Activated CD8-positive, alpha-beta T cell treated with anti-CD3 and anti-CD28 coated beads, Interleukin-2, amount 10 ng/mL, durations not matched to agents 7 days and 5 days (primary cell): ENCODE measurements around the gene MGMT. TPM values are rescaled to one million over a fixed set of nuclear protein-coding genes. Genes with fewer than 3 reads are reported as not detected.

Source experiments
- ATAC-seq: fragments of 150-1000 bp; cut with Tn5 transposase; one replicate; pipeline ENCODE4 v1.10.0; 2021; ENCODE audit warnings: moderate library complexity
- CTCF ChIA-PET: fragments of 350-600 bp; sonication (Branson Sonifier 250); formaldehyde crosslinking; loops from one replicate; lab custom pipeline; 2021; ENCODE audit warnings: antibody characterized with exemption; lab: Charles Lee
- POLR2A ChIA-PET: fragments of 350-600 bp; sonication (Branson Sonifier 250); formaldehyde crosslinking; loops from one replicate; lab custom pipeline; 2021; ENCODE audit warnings: antibody characterized with exemption; lab: Charles Lee
- DNase-seq: peaks from one replicate; pipeline ENCODE4 v3.0.0-alpha.2; 2020
- H3K27ac Mint-ChIP-seq: one replicate; pipeline ENCODE4 v1.8.0; 2021; ENCODE audit warnings: mild to moderate bottlenecking, mixed read lengths
- H3K27me3 Mint-ChIP-seq: one replicate; pipeline ENCODE4 v1.8.0; 2021; ENCODE audit warnings: low read depth, mixed read lengths
- H3K36me3 Mint-ChIP-seq: one replicate; pipeline ENCODE4 v1.8.0; 2021; ENCODE audit warnings: low read depth, mixed read lengths
- H3K4me1 Mint-ChIP-seq: one replicate; pipeline ENCODE4 v1.8.0; 2021; ENCODE audit warnings: low read depth, mixed read lengths
- H3K4me3 Mint-ChIP-seq: one replicate; pipeline ENCODE4 v1.8.0; 2021; ENCODE audit warnings: mild to moderate bottlenecking, mixed read lengths
- H3K9me3 Mint-ChIP-seq: one replicate; pipeline ENCODE4 v1.8.0; 2022; ENCODE audit warnings: mixed read lengths; ENCODE audit not compliant: insufficient read depth
- total RNA-seq, 2 experiments: library from RNA; stranded (reverse); gene quantifications; one replicate each; pipeline ENCODE4 v1.2.3, GENCODE V29; 2021

MGMT gene
- total RNA-seq, 2 experiments from 2014 or later: 16.7 to 17.3 TPM

- Mint-ChIP-seq H3K36me3 (peaks cover 7% of the 10 kb centered on the region), H3K4me3 (no peak overlapping the region), H3K9me3 (no peaks in the 10 kb centered on the region), H3K4me1 (peaks cover 6% of the 10 kb centered on the region), H3K27me3 (no peaks in the 10 kb centered on the region), H3K27ac (no peak overlapping the region)
- ChIA-PET POLR2A (no interaction called here), CTCF (no interaction called here)
- ATAC-seq: no peak
- no peak for DNase-seq
Observed at GRCh38 chr10:129707406-129708388, 240.7 kb downstream of the MGMT start.

DNA sequence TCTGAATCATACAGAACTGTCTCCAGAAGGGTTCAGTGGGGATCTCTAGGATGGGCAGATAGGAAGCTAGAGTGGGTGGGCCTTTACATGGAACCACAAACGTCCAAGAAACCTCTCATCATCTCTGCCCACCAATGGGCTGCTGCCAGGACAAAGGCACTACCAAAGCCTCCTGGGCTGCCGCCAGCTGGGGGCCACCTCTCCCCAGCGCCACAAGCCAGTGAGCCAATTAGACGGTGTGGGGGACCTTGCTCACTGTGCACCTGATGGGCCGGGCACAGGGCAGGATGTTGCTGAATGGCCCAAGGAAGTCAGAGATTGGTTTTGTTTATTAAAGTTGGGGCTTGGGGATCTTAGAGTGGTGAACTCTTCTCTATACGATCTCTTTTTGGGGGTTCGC is 242.1 kb downstream of the MGMT start:
- H3K27me3 Mint-ChIP-seq: no peaks in the 10 kb centered on the region
- no peaks in the 10 kb centered on the region for H3K4me1 Mint-ChIP-seq
- CTCF ChIA-PET: no interaction called here
- ATAC-seq (no peak), DNase-seq (no peak)
- POLR2A ChIA-PET: no interaction called here
- H3K4me3 Mint-ChIP-seq: no peak overlapping the region
- peaks cover 7% of the 10 kb centered on the region for H3K36me3 Mint-ChIP-seq
- H3K9me3 Mint-ChIP-seq: no peaks in the 10 kb centered on the region
- H3K27ac Mint-ChIP-seq: no peak overlapping the region

- ChIA-PET POLR2A (no interaction called here), CTCF (no interaction called here)
- DNase-seq: no peak
- Mint-ChIP-seq H3K4me3 (no peak overlapping the region), H3K36me3 (peaks cover 6% of the 10 kb centered on the region), H3K27me3 (no peaks in the 10 kb centered on the region), H3K4me1 (no peaks in the 10 kb centered on the region), H3K9me3 (no peaks in the 10 kb centered on the region), H3K27ac (no peak overlapping the region)
- ATAC-seq: no peak
Observed at GRCh38 chr10:129709627-129710509, 242.8 kb downstream of the MGMT start.

DNA sequence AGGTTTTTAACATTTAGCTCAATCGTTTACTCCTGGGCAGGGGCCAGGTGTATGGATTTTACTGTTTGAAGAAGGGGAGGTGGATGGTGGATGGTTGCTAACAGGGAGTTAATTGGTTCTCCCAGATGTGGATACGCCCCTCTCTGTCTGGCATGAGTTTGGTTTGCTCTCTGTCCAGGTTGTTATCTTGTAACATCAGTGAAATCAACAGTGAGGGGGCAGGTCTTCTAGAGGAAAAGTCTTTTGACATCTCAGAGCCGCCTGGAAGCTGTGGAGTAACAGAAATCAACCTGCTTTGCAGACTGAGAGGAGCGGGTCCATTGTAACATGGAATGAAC is 243.4 kb downstream of the MGMT start:
- POLR2A ChIA-PET: no interaction called here

DNA sequence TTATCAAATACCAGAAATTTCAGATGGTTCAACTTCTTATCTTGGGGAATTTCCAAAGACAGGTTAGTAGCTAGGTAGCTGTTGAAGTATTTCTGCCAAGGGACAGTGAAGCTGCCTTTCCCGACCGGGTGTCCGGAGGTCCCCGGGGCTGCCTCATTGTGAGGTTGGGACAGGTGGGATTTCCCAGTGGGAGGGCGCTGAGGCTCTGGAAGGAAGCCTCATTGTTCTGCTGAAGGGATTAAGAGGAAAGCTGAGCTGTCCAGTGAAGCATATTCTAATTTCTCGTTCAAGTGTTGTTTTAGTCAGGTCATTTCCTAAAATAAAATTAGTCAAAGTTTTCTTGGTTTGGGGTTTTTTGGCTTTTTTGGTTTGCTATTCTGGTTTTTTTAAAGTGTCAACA is 244.2 kb downstream of the MGMT start:
- Mint-ChIP-seq H3K27ac (no peak overlapping the region), H3K4me1 (no peaks in the 10 kb centered on the region), H3K4me3 (no peak overlapping the region), H3K36me3 (peaks cover 4% of the 10 kb centered on the region), H3K27me3 (no peaks in the 10 kb centered on the region), H3K9me3 (no peaks in the 10 kb centered on the region)
- ATAC-seq (no peak), DNase-seq (no peak)
- CTCF ChIA-PET: no interaction called here
- POLR2A ChIA-PET: no interaction called here

More for the DNA sequence above, 243.4 kb downstream of the MGMT start:
- Mint-ChIP-seq H3K27me3 (no peaks in the 10 kb centered on the region), H3K4me1 (no peaks in the 10 kb centered on the region), H3K4me3 (no peak overlapping the region), H3K27ac (no peak overlapping the region), H3K9me3 (no peaks in the 10 kb centered on the region), H3K36me3 (peaks cover 4% of the 10 kb centered on the region)
- DNase-seq: no peak
- CTCF ChIA-PET: no interaction called here
- no peak for ATAC-seq

DNA sequence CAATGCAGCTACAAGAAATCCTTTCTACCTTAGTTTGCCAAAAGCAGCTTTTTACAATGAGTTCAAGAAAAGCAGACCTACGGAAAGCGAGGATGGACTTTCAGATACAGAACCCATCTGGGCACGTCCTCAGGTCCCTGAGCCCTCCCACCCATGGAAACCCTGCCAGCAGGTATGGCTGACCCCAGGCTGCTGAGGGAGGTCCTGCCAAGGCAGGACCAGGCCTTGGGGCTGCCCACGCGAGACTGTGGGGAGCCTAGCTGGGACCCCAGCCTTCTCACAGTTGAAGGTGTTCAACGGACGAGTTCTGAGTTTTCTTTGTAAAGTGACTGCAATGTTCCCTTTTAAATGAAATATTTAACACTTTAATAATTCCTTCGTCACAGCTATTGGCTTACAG is 245.0 kb downstream of the MGMT start:
- ChIA-PET CTCF (no interaction called here), POLR2A (no interaction called here)
- Mint-ChIP-seq H3K27me3 (no peaks in the 10 kb centered on the region), H3K4me1 (no peaks in the 10 kb centered on the region), H3K9me3 (no peaks in the 10 kb centered on the region), H3K27ac (no peak overlapping the region), H3K4me3 (no peak overlapping the region), H3K36me3 (peaks cover 4% of the 10 kb centered on the region)
- no peak for ATAC-seq
- DNase-seq: no peak

GRCh38 chr10:129713659-129714265 is 246.7 kb downstream of the MGMT start:
- ChIA-PET POLR2A (no interaction called here), CTCF (no interaction called here)
- DNase-seq: no peak

DNA sequence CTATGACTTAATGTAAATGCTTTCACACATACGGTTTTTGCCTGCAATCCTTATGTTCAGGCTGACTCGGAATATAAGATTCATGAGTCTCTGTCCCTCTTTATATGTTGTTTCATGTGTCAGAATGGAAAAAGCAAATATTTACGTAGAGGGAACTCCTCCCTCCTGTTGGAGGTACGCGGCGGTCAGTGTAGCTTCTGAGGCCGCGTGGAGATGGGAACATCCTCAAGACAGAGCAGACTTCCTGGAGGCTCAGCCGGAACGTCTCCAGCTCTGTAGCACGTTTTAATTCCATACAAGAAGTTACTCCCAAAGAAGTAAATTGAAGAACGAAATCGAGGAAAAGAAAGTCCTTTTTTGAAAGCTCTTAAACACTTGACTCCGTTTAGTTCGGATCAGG is 248.8 kb downstream of the MGMT start:
- no peaks in the 10 kb centered on the region for H3K27me3 Mint-ChIP-seq
- H3K4me3 Mint-ChIP-seq: no peak overlapping the region
- ChIA-PET CTCF (no interaction called here), POLR2A (no interaction called here)
- no peaks in the 10 kb centered on the region for H3K4me1 Mint-ChIP-seq
- peaks cover 3% of the 10 kb centered on the region for H3K36me3 Mint-ChIP-seq
- H3K27ac Mint-ChIP-seq: no peak overlapping the region
- peaks cover 2% of the 10 kb centered on the region for H3K9me3 Mint-ChIP-seq
- ATAC-seq (no peak), DNase-seq (no peak)

More at GRCh38 chr10:129713659-129714265, 246.7 kb downstream of the MGMT start:
- Mint-ChIP-seq H3K9me3 (no peaks in the 10 kb centered on the region), H3K4me3 (no peak overlapping the region), H3K36me3 (peaks cover 7% of the 10 kb centered on the region), H3K4me1 (no peaks in the 10 kb centered on the region), H3K27me3 (no peaks in the 10 kb centered on the region), H3K27ac (no peak overlapping the region)
- no peak for ATAC-seq

- Mint-ChIP-seq H3K36me3 (peaks cover 3% of the 10 kb centered on the region), H3K27me3 (no peaks in the 10 kb centered on the region)
- POLR2A ChIA-PET: no interaction called here
Observed at GRCh38 chr10:129716211-129716681, 249.2 kb downstream of the MGMT start.

DNA sequence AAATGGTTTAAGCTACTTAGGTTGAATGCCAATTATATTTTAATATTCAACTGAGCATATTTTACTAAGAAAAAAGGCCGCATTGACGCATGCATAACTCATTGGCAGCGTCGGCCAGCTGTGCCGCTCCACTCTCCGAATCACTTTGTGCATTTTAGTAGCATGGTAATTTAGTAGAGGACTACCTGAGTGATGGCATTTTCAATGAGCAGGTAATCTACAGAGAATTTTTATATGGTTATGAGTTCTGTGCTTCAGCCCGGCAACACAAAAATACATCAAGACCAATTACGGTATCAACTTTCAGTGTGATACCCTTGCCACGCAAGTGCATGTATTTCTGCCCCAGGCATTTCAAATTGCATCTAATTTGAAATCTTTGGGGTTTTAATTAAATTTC is 249.8 kb downstream of the MGMT start:
- no peak overlapping the region for H3K4me3 Mint-ChIP-seq
- H3K4me1 Mint-ChIP-seq: no peaks in the 10 kb centered on the region
- H3K27me3 Mint-ChIP-seq: no peaks in the 10 kb centered on the region
- CTCF ChIA-PET: no interaction called here
- H3K9me3 Mint-ChIP-seq: peaks cover 11% of the 10 kb centered on the region
- H3K36me3 Mint-ChIP-seq: peaks cover 3% of the 10 kb centered on the region
- POLR2A ChIA-PET: no interaction called here
- no peak overlapping the region for H3K27ac Mint-ChIP-seq
- DNase-seq (no peak), ATAC-seq (no peak)

More at GRCh38 chr10:129716211-129716681, 249.2 kb downstream of the MGMT start:
- ATAC-seq (no peak), DNase-seq (no peak)
- H3K4me3 Mint-ChIP-seq: no peak overlapping the region
- peaks cover 6% of the 10 kb centered on the region for H3K9me3 Mint-ChIP-seq
- H3K27ac Mint-ChIP-seq: no peak overlapping the region
- CTCF ChIA-PET: no interaction called here
- H3K4me1 Mint-ChIP-seq: no peaks in the 10 kb centered on the region

- H3K4me3 Mint-ChIP-seq: no peak overlapping the region
- no peaks in the 10 kb centered on the region for H3K27me3 Mint-ChIP-seq
- POLR2A ChIA-PET: no interaction called here
- peaks cover 3% of the 10 kb centered on the region for H3K36me3 Mint-ChIP-seq
- peaks cover 11% of the 10 kb centered on the region for H3K9me3 Mint-ChIP-seq
- CTCF ChIA-PET: no interaction called here
- no peaks in the 10 kb centered on the region for H3K4me1 Mint-ChIP-seq
- DNase-seq: no peak
- ATAC-seq: no peak
- no peak overlapping the region for H3K27ac Mint-ChIP-seq
Observed at GRCh38 chr10:129717816-129718547, 250.9 kb downstream of the MGMT start.
